Stimulated activated CD8-positive, alpha-beta memory T cell treated with anti-CD3 and anti-CD28 coated beads, Interleukin-12 subunit alpha, Interleukin-12 subunit beta, amount 100 ng/mL, for 24 hours (primary cell): ENCODE data around the gene ADCY2.

Experiments
- DNase-seq: peaks from one replicate; pipeline ENCODE4 v3.0.0-alpha.2; 2020; ENCODE audit errors: extremely low read depth

The ADCY2 gene

DNA sequence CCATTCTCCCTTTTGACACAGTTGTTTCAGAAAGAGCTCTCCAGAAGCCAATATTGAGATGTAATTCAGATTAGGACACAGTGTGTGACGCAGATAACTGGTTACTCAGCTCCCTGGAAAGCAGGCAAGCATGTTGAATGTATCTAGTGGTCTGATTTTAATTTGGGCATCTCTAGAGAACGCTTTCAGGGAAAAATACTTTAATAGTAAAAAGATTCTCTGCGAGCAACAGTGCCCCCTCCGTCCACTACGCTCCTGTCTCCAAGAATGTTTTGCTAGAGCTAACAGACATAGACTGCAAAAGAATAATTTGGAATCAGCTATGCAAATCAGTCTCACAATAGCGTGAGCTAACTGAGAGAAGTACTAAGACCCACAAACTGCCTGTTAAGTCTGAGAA lies 431.7 kb downstream of the ADCY2 start:
- DNase-seq = no peak

DNA sequence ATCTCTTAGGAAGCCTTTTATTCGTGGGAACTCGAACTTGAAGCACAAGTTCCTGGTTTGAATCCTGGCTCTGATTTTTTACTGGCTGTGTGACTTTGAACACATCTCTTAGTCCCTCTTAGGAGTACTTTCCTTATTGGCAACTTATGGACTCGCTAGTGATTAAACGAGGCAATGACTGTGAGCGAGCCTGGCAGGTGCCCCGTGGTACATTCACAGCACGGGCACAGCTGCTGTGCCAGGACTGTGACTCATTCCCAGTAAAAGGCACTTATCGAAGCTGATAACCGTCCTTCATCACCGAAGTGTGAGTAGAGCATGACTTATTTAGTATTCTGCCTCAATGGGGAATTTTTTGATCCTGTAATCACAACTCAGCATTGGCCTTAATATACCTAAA lies 432.3 kb downstream of the ADCY2 start:
- no peak for DNase-seq

DNA sequence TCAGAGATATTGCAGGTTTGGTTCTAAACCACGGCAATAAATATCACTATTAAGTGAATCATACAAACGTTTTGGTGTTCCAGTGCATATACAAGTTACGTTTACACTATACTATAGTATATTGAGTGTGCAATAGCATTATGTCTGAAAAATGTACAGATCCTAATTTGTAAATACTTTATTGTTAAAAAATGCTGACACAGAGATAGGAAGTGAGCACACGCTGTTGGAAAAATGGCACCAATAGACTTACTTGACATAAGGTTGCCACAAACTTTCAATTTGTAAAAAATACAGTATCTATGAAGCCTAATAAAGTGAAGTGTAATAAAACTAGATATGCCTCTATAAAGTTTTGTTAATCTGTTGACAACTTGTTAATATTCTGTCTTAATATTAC lies 439.0 kb downstream of the ADCY2 start:
- DNase-seq = no peak

DNA sequence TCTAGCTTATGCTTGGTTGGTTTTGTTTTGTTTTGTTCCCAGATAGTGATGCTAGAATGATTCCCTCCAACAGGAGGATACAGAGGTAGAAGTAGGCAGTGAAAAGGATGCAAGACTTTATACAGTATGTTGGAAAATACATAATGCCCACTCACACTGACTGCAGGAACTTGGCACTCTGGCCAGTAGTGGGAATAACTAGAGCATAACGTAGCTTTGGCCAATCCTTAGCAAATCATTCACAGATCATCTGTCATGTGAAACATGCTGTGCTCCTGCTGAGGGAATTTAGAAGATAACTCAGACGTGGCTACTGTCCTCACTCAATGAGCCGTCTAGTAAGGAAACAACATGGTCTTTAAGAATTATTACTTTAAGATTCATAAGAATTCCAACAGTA lies 441.5 kb downstream of the ADCY2 start:
- no peak for DNase-seq

DNA sequence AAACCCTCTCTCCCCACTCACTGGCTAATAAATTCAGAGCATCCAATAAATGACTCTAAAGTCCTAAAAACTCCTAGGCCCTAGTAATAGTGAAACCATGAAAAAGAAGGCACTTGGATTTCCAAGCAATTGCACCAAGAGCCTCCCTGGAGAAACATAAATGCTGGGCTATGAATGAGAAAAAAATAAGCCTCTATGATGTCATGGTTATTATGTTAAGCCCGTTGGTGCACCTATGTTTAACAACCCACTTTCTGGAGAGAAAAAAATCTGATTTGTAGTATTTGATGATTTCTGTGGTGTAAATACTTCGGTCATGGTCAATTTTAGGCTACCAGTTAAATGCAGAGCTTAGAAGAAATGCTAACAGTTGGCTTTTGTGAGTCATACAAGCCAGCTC lies 446.6 kb downstream of the ADCY2 start:
- DNase-seq = no peak

DNA sequence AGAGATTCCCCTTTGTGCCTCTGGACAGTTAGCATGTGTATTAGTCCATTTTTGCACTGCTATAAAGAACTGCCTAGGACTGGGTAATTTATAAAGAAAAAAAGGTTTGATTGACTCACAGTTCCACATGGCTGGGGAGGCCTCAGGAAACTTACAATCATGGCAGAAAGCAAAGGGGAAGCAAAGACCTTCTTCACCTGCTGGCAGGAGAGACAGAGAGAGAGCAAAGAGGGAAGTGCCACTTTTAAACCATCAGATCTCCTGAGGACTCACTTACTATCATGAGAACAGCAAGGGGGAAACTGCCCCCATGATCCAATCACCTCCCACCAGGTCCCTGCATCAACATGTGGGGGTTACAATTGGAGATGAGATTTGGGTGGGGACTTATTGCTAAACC lies 449.0 kb downstream of the ADCY2 start:
- no peak for DNase-seq

DNA sequence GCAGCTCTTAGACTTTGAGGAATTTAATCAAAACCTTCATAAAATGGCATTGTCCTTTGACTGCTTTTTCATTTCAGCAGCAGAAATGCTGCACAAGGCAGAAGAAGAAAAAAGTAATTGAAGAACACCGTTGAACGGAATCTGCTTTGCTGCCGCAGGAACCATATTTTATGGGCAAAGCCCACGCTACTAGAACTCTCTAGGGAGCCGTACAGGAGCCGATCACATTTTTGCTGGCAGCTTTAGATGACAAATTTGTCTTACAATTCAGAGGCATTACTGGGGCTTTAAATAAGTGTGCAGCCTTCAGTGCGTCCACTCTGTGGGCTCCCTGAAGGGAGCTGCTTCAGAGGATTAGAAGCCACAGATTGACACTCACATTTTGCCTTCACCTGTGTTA lies 449.6 kb downstream of the ADCY2 start:
- DNase-seq = no peak

DNA sequence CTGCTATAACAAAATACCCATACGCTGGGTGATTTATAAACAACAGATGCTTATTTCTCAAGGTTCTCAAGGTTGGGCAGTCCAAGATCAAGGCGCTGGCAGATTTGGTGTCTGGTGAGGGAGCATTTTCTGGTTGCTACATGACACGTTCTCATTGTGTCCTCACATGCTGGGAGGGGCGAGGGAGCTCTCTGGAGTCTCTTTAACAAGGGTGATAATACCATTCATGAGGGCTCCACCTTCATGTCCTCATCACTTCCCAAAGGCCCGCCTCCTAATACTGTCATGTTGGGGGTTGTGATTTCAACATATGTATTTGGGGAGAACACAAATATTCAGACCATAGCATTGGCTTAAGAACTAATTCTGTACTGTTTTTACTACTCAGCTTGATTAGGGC lies 450.4 kb downstream of the ADCY2 start:
- no peak for DNase-seq

DNA sequence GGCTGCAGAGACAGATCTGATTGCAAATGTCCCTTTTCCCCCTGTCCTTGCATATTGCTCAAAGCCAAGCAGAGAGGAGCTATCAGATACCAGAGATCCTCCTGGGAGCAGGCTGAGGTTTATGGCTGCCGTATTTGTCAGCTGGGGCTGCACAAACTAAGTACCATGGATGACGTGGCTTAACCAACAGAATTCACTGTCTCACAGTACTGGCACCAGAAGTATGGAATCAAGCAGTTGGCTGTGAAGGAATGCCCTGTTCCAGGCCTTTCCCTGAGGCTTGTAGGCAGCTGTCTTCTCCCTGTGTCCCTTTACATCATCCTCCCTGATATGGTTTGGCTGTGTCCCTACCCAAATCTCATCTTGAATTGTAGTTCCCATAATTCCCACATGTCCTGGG lies 452.4 kb downstream of the ADCY2 start:
- no peak for DNase-seq

DNA sequence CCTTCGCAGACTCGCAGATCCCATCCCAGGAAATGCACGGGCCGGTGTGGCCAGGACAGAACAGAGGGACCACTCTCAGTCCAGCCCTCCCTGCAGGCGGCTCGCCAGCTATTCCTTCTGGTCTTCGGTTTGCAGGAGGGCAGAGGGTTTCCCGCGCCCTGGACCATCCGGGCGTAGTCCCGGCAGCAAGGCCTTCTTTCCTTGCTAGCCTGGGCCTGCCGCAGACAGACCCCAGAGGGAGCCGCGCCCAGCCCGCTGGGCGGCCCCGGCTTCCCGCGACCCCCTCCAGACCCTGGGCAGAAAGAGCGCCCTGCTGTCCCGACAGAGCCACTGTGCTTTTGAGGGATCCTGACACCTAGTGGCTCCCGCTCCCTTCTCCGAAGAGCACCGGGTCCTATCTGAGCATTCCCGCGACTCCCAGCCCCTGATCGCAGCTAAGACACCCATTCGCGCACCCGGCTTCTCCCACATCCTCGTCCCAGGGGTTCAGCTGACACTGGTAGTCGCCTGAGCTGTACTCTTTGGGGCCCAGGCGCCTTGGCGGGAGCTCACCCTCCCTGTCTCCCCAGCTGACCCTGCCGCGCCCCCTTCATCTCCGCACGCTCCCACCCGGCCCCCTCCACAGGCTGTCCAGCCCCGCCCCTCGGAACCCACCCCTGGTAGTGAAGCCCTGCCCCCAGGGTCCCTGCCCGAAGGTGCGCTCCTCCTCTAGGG lies 453.9 kb downstream of the ADCY2 start:
- no peak for DNase-seq

DNA sequence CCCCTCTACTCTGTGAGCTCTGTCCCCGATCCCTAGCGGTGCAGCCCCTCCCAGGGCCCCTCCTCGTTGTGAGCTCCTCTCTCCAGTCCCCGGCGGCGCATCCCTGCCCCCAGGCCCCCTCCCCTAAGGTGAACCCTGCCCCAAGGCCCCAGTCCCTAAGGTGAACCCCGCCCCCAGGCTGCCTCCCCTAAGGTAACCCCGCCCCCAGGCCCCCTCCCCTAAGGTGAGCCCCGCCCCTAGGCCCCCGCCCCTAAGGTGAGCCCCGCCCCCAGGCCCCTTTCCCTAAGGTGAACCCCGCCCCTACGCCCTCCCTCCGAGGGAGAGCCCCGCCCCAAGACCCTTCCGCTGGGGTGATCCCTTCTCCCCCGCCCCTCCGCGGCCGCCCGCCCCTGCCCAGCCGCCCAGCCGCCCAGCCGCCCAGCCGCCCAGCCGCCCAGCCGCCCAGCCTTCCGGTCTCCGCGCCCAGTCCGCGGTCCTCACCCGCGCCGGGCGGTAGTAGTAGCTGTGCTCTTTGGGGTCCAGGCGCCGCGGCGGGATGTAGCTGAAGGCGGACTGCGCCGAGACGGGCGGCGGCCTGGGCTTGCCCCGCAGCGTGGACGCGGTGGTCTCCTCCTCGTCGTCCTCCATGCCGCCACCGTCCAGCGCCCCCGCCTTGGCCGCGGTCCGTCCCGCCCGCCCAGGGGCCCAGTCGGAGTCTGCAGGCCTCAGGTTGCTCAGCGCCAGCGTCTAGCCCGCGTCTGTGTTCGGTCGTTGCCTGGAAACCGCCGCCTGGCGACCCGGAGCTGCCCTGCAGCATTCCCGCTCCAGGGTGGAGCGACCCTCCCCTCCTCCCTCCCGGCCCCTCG lies 454.7 kb downstream of the ADCY2 start, which contains the start of gene CFAP90:
Gene CFAP90, minus strand, starts transcription at position 739 of the 845 bp plus-strand sequence. Its CDS starts 112 bp downstream, at position 627.
- DNase-seq = no peak

DNA sequence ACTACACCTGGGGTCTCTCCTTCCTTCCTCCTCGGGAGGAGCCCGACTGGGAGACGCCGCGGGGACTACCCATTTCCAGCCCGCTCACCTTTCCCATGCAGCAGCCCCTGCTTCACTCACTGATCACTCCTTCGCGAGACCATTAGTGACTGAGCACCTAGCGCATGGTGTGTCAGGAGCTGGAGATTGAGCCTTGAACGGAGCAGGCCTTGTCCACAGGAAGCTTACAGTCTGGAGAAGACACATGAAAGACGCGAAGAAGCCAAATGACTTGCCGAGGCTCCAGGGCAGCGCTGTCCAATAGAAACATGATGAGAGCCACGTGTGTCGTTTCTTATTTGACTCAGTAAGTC lies 455.3 kb downstream of the ADCY2 start:
- DNase-seq = no peak

DNA sequence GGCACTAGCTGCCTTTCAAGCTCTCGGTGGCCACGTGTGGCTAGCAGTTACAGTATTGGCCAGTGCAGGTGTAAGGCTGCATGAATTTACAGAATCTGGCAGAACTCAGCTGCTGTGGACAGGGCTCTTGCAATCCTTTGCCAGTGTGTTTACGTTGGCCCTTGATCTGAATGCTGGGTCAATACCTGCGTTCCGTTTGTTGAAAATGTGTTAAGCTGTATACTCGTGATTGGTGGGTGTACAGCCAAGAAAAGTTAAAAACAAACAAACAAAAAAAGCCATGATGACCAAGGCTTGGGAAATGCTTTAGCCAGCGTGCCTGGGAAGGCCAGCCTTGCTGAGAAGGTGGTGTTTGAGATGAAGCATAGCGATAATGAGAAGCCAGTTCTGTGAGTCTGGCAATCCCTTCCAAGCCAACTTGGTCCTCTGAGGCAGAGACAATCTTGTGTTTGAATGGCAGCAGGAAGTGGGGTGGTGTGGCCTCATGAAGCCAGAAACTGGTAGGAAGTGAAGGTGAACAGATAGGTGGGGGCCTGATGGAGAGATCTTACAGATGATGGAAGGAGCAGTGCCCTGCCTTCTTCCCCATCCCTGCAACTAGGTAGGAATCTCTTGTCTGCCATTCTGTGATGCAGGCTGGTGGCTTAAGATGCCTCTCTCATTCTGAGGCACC lies 455.8 kb downstream of the ADCY2 start:
- no peak for DNase-seq

DNA sequence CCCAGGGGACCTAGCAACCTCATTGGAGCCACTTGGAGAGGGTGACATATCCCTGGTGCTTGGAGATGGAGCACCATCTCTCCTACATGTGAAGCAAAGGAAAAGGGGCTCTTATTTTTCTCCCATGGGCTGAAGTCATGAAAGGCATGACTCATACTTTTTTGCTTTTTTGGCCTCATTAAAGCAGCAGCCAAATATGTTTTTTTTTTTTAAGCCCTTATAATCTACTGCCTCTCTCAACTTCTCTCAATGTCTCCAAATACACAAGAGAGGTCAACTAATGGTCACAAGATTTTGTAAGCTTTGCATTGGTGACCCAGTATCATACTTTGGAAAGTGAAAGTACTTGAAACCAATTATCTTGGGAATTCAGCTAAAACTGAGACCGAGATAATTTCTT lies 456.6 kb downstream of the ADCY2 start:
- DNase-seq = no peak

DNA sequence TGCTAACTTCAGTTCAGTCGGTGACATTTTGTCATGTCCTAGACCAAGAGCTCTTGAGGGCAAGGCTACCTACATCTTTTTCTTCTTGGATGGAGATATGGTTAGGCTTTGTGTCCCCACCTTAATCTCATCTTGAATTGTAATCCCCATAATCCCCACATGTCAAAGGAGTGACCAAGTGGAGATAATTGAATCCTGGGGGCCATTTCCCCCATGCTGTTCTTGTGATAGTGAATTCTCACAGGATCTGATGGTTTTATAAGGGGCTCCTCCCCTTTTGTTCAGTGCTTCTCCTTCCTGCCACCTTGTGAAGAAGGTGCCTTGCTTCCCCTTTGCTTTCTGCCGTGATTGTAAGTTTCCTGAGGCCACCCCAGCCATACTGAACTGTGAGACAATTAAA lies 457.1 kb downstream of the ADCY2 start:
- DNase-seq = no peak

DNA sequence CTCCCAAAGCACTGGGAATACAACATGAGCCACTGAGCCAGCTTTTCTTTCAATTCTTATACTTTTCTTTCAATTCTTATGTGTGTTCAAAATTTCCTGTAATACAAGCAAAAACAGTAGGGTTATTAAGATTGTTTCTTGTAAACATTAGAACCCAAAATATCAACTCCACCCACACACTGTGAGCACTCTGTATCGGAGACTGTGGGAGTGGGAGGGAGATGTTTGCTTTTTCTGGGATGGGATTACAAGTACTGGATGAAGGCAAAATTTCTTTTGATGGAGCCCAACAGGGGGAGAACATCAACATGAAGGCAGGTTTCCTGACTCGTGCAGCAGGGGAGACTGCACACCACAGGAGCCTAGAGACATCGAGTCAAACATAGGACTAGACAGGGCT lies 459.7 kb downstream of the ADCY2 start:
- DNase-seq = no peak

DNA sequence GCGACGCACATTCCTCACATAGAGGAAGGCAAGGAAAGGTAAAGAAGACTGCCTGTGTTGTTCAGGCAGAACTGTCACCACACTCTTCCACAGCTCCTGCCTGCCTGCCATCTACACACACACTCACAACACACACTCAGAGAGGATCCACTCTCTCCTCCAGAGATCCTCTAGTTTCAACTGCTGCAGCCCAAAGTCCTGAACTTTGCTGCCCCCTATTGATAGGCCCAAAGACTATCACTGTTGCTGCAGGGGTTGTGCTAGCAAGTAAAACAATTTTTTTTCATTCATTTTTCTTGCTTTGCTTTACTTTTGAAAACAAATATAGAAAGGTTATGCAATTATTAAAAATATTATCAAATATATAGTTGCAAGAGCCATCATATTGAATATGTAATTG lies 460.9 kb downstream of the ADCY2 start:
- DNase-seq = no peak

DNA sequence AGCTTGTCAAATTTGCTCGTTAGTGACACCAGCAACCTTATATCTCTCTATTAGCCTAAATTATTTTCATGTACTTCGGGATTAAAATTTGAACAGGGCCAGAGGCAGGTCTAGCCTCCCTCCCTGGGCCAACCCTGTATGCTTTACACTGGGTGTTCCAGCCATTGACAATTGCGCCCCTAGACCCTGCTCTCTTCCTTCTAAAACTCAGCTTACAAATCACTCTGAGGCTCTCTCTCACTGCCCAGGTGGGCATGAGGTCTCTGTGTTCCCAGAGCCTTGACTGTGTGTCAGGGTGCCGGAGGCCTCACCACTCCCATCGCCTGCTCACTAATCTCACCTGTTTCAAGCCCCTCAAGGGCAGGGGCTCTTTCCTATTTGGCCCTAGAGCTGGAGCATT lies 461.4 kb downstream of the ADCY2 start:
- DNase-seq = no peak

DNA sequence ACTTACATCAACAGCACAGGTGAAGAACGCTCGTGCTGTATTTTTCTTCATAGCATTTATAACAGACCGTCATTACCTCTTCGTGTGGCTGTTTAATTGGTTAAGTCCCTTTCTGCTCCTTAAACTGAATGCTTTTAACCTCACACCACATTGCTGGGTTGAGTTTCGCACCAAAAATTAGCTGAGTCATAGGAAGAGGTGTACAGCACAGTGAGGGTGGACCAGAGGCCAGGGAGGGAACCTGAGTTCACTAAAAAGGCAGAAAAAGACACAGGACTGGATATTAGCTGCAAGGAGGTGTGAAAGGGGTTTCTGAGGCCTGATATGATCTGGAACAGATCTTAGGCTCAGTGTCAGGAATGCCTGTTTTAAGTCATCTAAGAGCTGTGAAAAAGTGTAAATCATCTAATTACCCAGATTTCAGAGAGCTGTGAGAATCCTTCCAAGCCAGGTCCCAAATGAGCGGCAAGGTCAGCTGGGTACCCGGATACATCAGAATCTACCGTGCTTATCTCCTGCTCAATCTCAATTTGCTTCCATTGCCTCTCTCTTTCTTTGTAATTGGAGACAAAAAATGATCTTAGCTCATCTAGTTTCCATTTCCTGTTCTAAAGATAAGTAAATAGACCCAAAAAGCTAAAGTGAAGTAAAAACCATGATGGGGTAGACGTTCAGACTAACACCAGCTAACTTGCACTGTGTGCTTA lies 462.1 kb downstream of the ADCY2 start:
- DNase-seq = no peak

DNA sequence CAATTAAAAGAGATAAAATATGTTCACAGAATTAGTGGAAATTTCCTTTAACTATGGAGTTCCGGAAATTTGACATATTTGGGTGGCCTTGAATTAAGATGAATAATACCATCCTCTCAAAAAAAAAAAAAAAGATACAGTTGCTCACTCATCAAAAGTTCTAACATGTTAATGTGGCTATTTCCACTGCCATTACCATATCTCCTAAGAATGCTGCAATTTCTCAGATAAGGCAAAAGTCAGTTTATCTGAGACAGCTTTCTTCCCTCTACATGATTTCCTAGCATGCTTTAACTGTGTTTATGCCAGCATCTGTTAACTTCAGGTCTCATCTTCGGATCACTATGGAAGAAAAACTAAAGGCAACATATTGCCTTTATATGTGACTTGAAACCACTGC lies 470.3 kb downstream of the ADCY2 start:
- DNase-seq = no peak

DNA sequence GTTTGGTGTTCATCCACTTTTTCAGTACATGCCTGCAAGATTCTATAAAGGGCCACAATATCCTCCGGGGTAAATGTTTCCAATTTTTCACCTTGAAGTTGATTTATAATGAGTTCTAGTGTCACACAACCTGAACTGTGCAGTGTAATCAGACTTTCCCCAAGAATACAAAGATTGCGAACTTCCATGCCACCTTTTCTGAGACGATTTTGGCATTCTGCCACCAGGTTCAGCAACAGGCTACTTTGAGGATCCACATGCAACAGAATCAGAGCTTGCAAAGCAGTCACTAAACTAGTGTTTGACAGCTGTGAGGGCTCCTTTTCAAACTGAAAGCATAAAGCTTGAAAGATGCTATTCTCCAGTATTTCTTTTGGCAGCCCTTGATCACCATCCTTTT lies 471.3 kb downstream of the ADCY2 start:
- DNase-seq = no peak

DNA sequence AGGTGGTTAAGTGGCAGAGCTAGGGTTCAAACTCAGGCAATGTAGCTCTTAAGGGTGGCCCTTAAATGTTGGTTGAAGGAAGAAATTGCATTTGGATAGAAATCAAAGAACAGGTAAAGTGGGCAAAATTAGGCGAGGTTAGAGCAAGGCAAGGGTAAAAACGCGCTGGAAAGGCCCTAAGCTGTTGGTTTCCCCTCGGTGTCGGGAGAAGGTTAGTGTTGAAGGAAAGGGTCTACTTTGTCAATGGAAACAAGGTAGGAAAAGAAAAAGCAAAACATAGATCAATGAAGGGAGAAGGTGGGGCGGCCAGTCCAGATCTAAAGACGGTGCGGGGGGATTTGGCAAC lies 472.5 kb downstream of the ADCY2 start:
- no peak for DNase-seq
